Measurements from ENCODE around the gene ST6GALNAC3.

The ST6GALNAC3 gene

GRCh38 chr1:76299036-76299435, 224.5 kb downstream of the ST6GALNAC3 start:
- Histone ChIP-seq H3K4me1 (ENCODE audit: control insufficient read depth, insufficient read depth, low read length) (peaks cover 6% of the 10 kb centered on the region), H3K27me3 (ENCODE audit: control insufficient read depth, insufficient read depth, low read length, poor library complexity, severe bottlenecking) (no peaks in the 10 kb centered on the region), H3K9me3 (ENCODE audit: control insufficient read depth, low read length) (no peaks in the 10 kb centered on the region), H3K36me3 (ENCODE audit: control insufficient read depth, insufficient read depth, low read length) (no peaks in the 10 kb centered on the region), H3K27ac (ENCODE audit: insufficient read depth, low read depth, low read length, poor library complexity, severe bottlenecking) (no peak overlapping the region), H3K4me3 (ENCODE audit: insufficient read depth, low read depth, low read length) (no peak overlapping the region)
- 90 to 94% methylated on average over 3 of the region's 3 CpGs for WGBS, 2 experiments

GRCh38 chr1:76300556-76300955, 226.0 kb downstream of the ST6GALNAC3 start:
- Histone ChIP-seq H3K27ac (ENCODE audit: insufficient read depth, low read depth, low read length, poor library complexity, severe bottlenecking) (no peak overlapping the region), H3K4me3 (ENCODE audit: insufficient read depth, low read depth, low read length) (no peak overlapping the region), H3K9me3 (ENCODE audit: control insufficient read depth, low read length) (no peaks in the 10 kb centered on the region), H3K36me3 (ENCODE audit: control insufficient read depth, insufficient read depth, low read length) (no peaks in the 10 kb centered on the region), H3K27me3 (ENCODE audit: control insufficient read depth, insufficient read depth, low read length, poor library complexity, severe bottlenecking) (no peaks in the 10 kb centered on the region), H3K4me1 (ENCODE audit: control insufficient read depth, insufficient read depth, low read length) (peaks cover 6% of the 10 kb centered on the region)
- 85 to 91% methylated on average over 3 of the region's 3 CpGs for WGBS, 2 experiments

DNA sequence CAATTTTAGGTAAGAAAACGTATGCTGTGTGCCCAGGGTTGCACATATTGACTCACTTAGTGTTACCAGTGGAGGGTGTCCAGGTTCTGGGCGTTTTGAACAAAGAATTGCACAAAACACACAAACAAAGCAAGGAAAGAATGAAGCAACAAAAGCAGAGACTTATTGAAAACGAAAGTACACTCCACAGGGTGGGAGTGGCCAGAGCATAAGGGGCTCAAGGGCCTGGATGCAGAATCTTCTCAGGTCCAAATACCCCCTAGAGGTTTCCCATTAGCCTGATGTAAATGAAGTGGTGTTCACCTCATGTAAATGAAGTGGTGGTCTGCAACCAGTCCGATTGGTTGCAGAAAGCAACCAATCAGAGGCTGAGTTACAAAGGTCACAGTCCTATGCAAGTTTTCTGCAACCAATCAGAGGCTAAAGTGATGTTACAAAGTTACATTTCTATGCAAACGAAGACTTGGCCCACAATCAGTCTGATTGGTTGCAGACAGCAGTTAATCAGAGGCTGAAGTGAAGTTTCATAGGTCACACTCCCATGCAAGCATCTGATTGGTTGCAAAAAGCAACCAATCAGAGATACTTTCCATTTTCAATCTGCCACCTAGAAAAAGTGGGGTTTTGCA, 228.3 kb downstream of the ST6GALNAC3 start:
- 82% methylated on average over 5 of the region's 5 CpGs for WGBS, 2 experiments

DNA sequence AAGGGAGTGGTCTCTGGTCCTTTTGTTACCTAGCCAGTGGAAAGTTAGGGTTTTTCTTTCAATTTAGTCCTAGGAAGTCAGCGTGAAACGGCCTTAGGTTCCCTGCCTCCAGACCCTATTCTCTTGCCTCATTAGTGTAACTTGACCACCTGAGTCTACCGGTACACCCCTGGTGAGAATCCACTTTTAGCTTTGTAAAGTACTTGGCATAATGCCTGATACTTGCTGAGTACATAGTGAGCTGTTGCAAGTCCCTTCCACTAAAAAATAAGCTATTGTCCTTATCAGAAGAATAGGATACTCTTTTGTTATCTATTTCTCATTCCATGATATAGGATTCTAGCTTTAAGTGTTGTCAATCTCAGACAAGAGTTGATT, 228.8 kb downstream of the ST6GALNAC3 start:
- Histone ChIP-seq H3K4me1 (ENCODE audit: control insufficient read depth, insufficient read depth, low read length) (peaks cover 6% of the 10 kb centered on the region), H3K36me3 (ENCODE audit: control insufficient read depth, insufficient read depth, low read length) (no peaks in the 10 kb centered on the region), H3K27me3 (ENCODE audit: control insufficient read depth, insufficient read depth, low read length, poor library complexity, severe bottlenecking) (no peaks in the 10 kb centered on the region), H3K4me3 (ENCODE audit: insufficient read depth, low read depth, low read length) (no peak overlapping the region), H3K9me3 (ENCODE audit: control insufficient read depth, low read length) (no peaks in the 10 kb centered on the region), H3K27ac (ENCODE audit: insufficient read depth, low read depth, low read length, poor library complexity, severe bottlenecking) (no peak overlapping the region)
- 64 to 73% methylated on average over 3 of the region's 3 CpGs for WGBS, 2 experiments

More for the DNA sequence above, 228.3 kb downstream of the ST6GALNAC3 start:
- no peaks in the 10 kb centered on the region for H3K27me3 ChIP-seq (ENCODE audit: control insufficient read depth, insufficient read depth, low read length, poor library complexity, severe bottlenecking)
- peaks cover 6% of the 10 kb centered on the region for H3K4me1 ChIP-seq (ENCODE audit: control insufficient read depth, insufficient read depth, low read length)
- H3K9me3 ChIP-seq (ENCODE audit: control insufficient read depth, low read length) = no peaks in the 10 kb centered on the region
- no peak overlapping the region for H3K27ac ChIP-seq (ENCODE audit: insufficient read depth, low read depth, low read length, poor library complexity, severe bottlenecking)
- H3K4me3 ChIP-seq (ENCODE audit: insufficient read depth, low read depth, low read length) = no peak overlapping the region
- H3K36me3 ChIP-seq (ENCODE audit: control insufficient read depth, insufficient read depth, low read length) = no peaks in the 10 kb centered on the region

DNA sequence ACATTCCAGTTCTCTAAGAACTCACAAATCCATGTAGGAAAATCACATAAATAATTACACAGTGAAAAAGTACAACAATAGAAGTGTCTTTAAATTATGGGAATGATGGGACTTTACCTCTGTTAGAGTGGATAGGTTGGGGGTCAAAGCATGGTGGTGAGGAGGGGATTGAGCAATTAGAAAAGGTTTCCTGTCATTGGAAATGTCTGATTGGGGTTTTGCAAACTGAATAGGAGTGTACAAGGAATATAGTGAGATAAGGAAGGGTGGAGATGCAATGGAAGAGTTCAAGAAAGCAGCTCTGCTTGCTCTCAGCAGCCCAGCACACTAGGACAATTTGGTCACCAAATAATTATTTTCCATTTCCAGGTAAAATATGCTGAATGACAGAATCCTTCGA, 238.8 kb downstream of the ST6GALNAC3 start:
- Histone ChIP-seq H3K36me3 (ENCODE audit: control insufficient read depth, insufficient read depth, low read length) (no peaks in the 10 kb centered on the region), H3K27ac (ENCODE audit: insufficient read depth, low read depth, low read length, poor library complexity, severe bottlenecking) (no peak overlapping the region), H3K9me3 (ENCODE audit: control insufficient read depth, low read length) (no peaks in the 10 kb centered on the region), H3K4me3 (ENCODE audit: insufficient read depth, low read depth, low read length) (no peak overlapping the region), H3K4me1 (ENCODE audit: control insufficient read depth, insufficient read depth, low read length) (peaks cover 11% of the 10 kb centered on the region), H3K27me3 (ENCODE audit: control insufficient read depth, insufficient read depth, low read length, poor library complexity, severe bottlenecking) (no peaks in the 10 kb centered on the region)
- WGBS, 2 experiments = 94 to 100% methylated on average over 1 of the region's 1 CpG

GRCh38 chr1:76314730-76315129, 240.2 kb downstream of the ST6GALNAC3 start:
- H3K27ac ChIP-seq (ENCODE audit: insufficient read depth, low read depth, low read length, poor library complexity, severe bottlenecking) = no peak overlapping the region
- H3K27me3 ChIP-seq (ENCODE audit: control insufficient read depth, insufficient read depth, low read length, poor library complexity, severe bottlenecking) = no peaks in the 10 kb centered on the region
- H3K9me3 ChIP-seq (ENCODE audit: control insufficient read depth, low read length) = no peaks in the 10 kb centered on the region
- peaks cover 11% of the 10 kb centered on the region for H3K4me1 ChIP-seq (ENCODE audit: control insufficient read depth, insufficient read depth, low read length)
- no peaks in the 10 kb centered on the region for H3K36me3 ChIP-seq (ENCODE audit: control insufficient read depth, insufficient read depth, low read length)
- no peak overlapping the region for H3K4me3 ChIP-seq (ENCODE audit: insufficient read depth, low read depth, low read length)
- 94 to 95% methylated on average over 1 to 2 of the region's 2 CpGs for WGBS, 2 experiments

GRCh38 chr1:76317299-76317900, 242.9 kb downstream of the ST6GALNAC3 start:
- 91 to 100% methylated on average over 2 of the region's 2 CpGs for WGBS, 2 experiments
- Histone ChIP-seq H3K27me3 (ENCODE audit: control insufficient read depth, insufficient read depth, low read length, poor library complexity, severe bottlenecking) (no peaks in the 10 kb centered on the region), H3K27ac (ENCODE audit: insufficient read depth, low read depth, low read length, poor library complexity, severe bottlenecking) (no peak overlapping the region), H3K9me3 (ENCODE audit: control insufficient read depth, low read length) (no peaks in the 10 kb centered on the region), H3K4me3 (ENCODE audit: insufficient read depth, low read depth, low read length) (no peak overlapping the region), H3K4me1 (ENCODE audit: control insufficient read depth, insufficient read depth, low read length) (peaks cover 11% of the 10 kb centered on the region), H3K36me3 (ENCODE audit: control insufficient read depth, insufficient read depth, low read length) (no peaks in the 10 kb centered on the region)

DNA sequence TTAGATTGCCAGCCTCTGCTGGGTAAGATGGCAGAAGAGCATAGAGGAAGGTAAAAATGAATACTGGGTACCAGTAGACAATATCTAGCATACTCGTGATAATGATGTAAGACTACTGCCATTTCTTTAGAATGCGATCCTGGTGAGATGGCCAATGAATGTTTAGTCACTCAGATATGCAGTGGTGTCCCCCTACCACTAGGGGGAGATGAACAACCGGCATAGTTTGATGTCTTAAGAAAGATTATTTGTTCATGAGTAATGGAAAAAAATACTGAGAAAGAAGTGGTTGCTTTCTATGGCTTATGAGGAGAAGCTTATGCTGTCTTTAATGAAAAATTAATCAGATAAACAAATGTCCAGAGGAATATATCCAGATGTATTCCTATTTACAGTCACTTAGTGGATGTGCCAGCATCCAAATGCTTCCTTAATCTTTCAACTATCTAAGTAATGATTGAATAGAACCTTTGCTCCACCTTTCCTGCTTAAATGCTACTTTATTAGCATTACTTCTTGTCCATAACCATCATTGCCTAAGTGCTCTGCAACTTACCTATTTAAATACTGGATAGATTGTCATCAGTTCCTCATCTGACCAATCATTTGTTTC, 256.6 kb downstream of the ST6GALNAC3 start:
- 43% methylated on average over 3 of the region's 3 CpGs for WGBS, 2 experiments
- H3K4me3 ChIP-seq (ENCODE audit: insufficient read depth, low read depth, low read length) = no peak overlapping the region

GRCh38 chr1:76335882-76336281, 261.3 kb downstream of the ST6GALNAC3 start:
- no peak overlapping the region for H3K4me3 ChIP-seq (ENCODE audit: insufficient read depth, low read depth, low read length)
- H3K4me1 ChIP-seq (ENCODE audit: control insufficient read depth, insufficient read depth, low read length) = no peaks in the 10 kb centered on the region
- H3K9me3 ChIP-seq (ENCODE audit: control insufficient read depth, low read length) = no peaks in the 10 kb centered on the region
- no peaks in the 10 kb centered on the region for H3K27me3 ChIP-seq (ENCODE audit: control insufficient read depth, insufficient read depth, low read length, poor library complexity, severe bottlenecking)
- H3K27ac ChIP-seq (ENCODE audit: insufficient read depth, low read depth, low read length, poor library complexity, severe bottlenecking) = no peak overlapping the region
- H3K36me3 ChIP-seq (ENCODE audit: control insufficient read depth, insufficient read depth, low read length) = no peaks in the 10 kb centered on the region

More for the DNA sequence above, 256.6 kb downstream of the ST6GALNAC3 start:
- Histone ChIP-seq H3K9me3 (ENCODE audit: control insufficient read depth, low read length) (no peaks in the 10 kb centered on the region), H3K4me1 (ENCODE audit: control insufficient read depth, insufficient read depth, low read length) (no peaks in the 10 kb centered on the region), H3K36me3 (ENCODE audit: control insufficient read depth, insufficient read depth, low read length) (no peaks in the 10 kb centered on the region), H3K27ac (ENCODE audit: insufficient read depth, low read depth, low read length, poor library complexity, severe bottlenecking) (no peak overlapping the region), H3K27me3 (ENCODE audit: control insufficient read depth, insufficient read depth, low read length, poor library complexity, severe bottlenecking) (no peaks in the 10 kb centered on the region)

DNA sequence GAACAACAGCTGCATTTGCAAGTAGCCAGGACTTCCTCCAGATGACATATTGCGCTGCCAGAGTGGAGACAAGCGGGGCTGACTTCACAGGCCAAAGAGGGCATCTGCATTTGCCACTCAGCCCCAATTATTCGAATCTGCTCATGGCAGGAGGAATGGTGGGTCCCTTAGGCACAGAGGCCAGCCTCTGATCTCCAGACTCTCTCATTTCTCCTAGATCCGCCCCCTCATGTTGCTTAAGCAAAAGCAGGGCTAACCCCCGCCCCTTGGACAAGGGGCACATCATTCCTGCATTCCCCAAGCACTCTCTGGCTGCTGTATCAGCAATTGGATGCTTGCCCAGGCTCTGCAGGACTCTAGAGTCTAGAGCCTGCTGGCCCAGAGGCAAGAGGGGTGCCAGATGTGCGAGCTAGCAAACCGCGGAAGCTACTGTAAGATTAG, 262.4 kb downstream of the ST6GALNAC3 start:
- Histone ChIP-seq H3K27ac (ENCODE audit: insufficient read depth, low read depth, low read length, poor library complexity, severe bottlenecking) (no peak overlapping the region), H3K36me3 (ENCODE audit: control insufficient read depth, insufficient read depth, low read length) (no peaks in the 10 kb centered on the region), H3K9me3 (ENCODE audit: control insufficient read depth, low read length) (no peaks in the 10 kb centered on the region), H3K4me3 (ENCODE audit: insufficient read depth, low read depth, low read length) (no peak overlapping the region), H3K27me3 (ENCODE audit: control insufficient read depth, insufficient read depth, low read length, poor library complexity, severe bottlenecking) (no peaks in the 10 kb centered on the region), H3K4me1 (ENCODE audit: control insufficient read depth, insufficient read depth, low read length) (no peaks in the 10 kb centered on the region)
- WGBS, 2 experiments = 91 to 92% methylated on average over 8 of the region's 8 CpGs

All from ectodermal cell (in vitro differentiated cells).